T-helper 1 cell treated with Interleukin-12 subunit alpha and Interleukin-12 subunit beta and Interleukin-4 antibody, amounts not matched to agents 30 μg/mL and 1 μg/mL, for 36 hours (primary cell): ENCODE data around the gene AP4M1.

Experiments used
- H3K27ac Mint-ChIP-seq: one replicate; pipeline ENCODE4 v1.8.0; 2021; ENCODE audit warnings: mild to moderate bottlenecking, mixed read lengths
- H3K27me3 Mint-ChIP-seq: one replicate; pipeline ENCODE4 v1.8.0; 2021; ENCODE audit warnings: low read depth, mixed read lengths
- H3K36me3 Mint-ChIP-seq: one replicate; pipeline ENCODE4 v1.8.0; 2021; ENCODE audit warnings: low read depth, mixed read lengths
- H3K4me1 Mint-ChIP-seq: one replicate; pipeline ENCODE4 v1.8.0; 2021; ENCODE audit warnings: low read depth, mixed read lengths
- H3K4me3 Mint-ChIP-seq: one replicate; pipeline ENCODE4 v1.8.0; 2021; ENCODE audit warnings: mild to moderate bottlenecking, moderate library complexity, mixed read lengths
- H3K9me3 Mint-ChIP-seq: one replicate; pipeline ENCODE4 v1.8.0; 2021; ENCODE audit warnings: mixed read lengths

Gene AP4M1

GRCh38 chr7:100077205-100077604, 24.2 kb upstream of the AP4M1 start:
- Mint-ChIP-seq H3K9me3 (peaks cover 13% of the 10 kb centered on the region), H3K27ac (no peak overlapping the region), H3K4me3 (no peak overlapping the region), H3K36me3 (peaks cover 53% of the 10 kb centered on the region), H3K27me3 (no peaks in the 10 kb centered on the region), H3K4me1 (peaks cover 14% of the 10 kb centered on the region)

- H3K4me3 Mint-ChIP-seq, result no peak overlapping the region
- H3K9me3 Mint-ChIP-seq, result no peaks in the 10 kb centered on the region
- H3K36me3 Mint-ChIP-seq, result peaks cover 37% of the 10 kb centered on the region
- H3K4me1 Mint-ChIP-seq, result peaks cover 22% of the 10 kb centered on the region
- H3K27me3 Mint-ChIP-seq, result peaks cover 4% of the 10 kb centered on the region
- H3K27ac Mint-ChIP-seq, result no peak overlapping the region
These were observed 22.4 kb upstream of the AP4M1 start for GRCh38 chr7:100079024-100079560.

- peak overlapping the region; percentile 90 for H3K4me3 Mint-ChIP-seq
- H3K4me1 Mint-ChIP-seq, result peaks cover 22% of the 10 kb centered on the region
- H3K27ac Mint-ChIP-seq, result peak overlapping the region; percentile 85
- no peaks in the 10 kb centered on the region for H3K9me3 Mint-ChIP-seq
- H3K36me3 Mint-ChIP-seq, result peaks cover 18% of the 10 kb centered on the region
- peaks cover 10% of the 10 kb centered on the region for H3K27me3 Mint-ChIP-seq
These were observed 20.4 kb upstream of the AP4M1 start for GRCh38 chr7:100080907-100081534.

GRCh38 chr7:100081535-100082102, 19.8 kb upstream of the AP4M1 start, which contains the start of gene ZNF3:
Gene ZNF3, minus strand, starts transcription at chr7:100081723. Its CDS starts 4,366 bp downstream, at chr7:100077357.
- peaks cover 10% of the 10 kb centered on the region for H3K27me3 Mint-ChIP-seq
- H3K9me3 Mint-ChIP-seq, result no peaks in the 10 kb centered on the region
- H3K4me3 Mint-ChIP-seq, result peak within 1 kb of the TSS; percentile 90
- H3K36me3 Mint-ChIP-seq, result peaks cover 14% of the 10 kb centered on the region
- peak within 1 kb of the TSS; percentile 85 for H3K27ac Mint-ChIP-seq
- peaks cover 22% of the 10 kb centered on the region for H3K4me1 Mint-ChIP-seq

GRCh38 chr7:100082978-100083377, 18.5 kb upstream of the AP4M1 start:
- Mint-ChIP-seq H3K9me3 (no peaks in the 10 kb centered on the region), H3K27me3 (peaks cover 10% of the 10 kb centered on the region), H3K27ac (peak overlapping the region; percentile 81), H3K4me3 (peak overlapping the region; percentile 90), H3K36me3 (peaks cover 8% of the 10 kb centered on the region), H3K4me1 (peaks cover 22% of the 10 kb centered on the region)

- Mint-ChIP-seq H3K4me1 (peaks cover 26% of the 10 kb centered on the region), H3K4me3 (no peak overlapping the region), H3K36me3 (peaks cover 6% of the 10 kb centered on the region), H3K27me3 (peaks cover 10% of the 10 kb centered on the region), H3K27ac (no peak overlapping the region), H3K9me3 (no peaks in the 10 kb centered on the region)
These were observed 15.9 kb upstream of the AP4M1 start for GRCh38 chr7:100085515-100085914.

- Mint-ChIP-seq H3K4me3 (peak overlapping the region; percentile 42), H3K9me3 (no peaks in the 10 kb centered on the region), H3K4me1 (peaks cover 21% of the 10 kb centered on the region), H3K27ac (no peak overlapping the region), H3K27me3 (peaks cover 10% of the 10 kb centered on the region), H3K36me3 (peaks cover 17% of the 10 kb centered on the region)
These were observed 14.2 kb upstream of the AP4M1 start for GRCh38 chr7:100087055-100087750.

- peak overlapping the region; percentile 92 for H3K27ac Mint-ChIP-seq
- H3K4me1 Mint-ChIP-seq, result peaks cover 14% of the 10 kb centered on the region
- H3K36me3 Mint-ChIP-seq, result peaks cover 26% of the 10 kb centered on the region
- no peaks in the 10 kb centered on the region for H3K9me3 Mint-ChIP-seq
- H3K4me3 Mint-ChIP-seq, result peak overlapping the region; percentile 89
- peaks cover 6% of the 10 kb centered on the region for H3K27me3 Mint-ChIP-seq
These were observed 13.3 kb upstream of the AP4M1 start for GRCh38 chr7:100088095-100088620.

GRCh38 chr7:100088621-100089457, 12.6 kb upstream of the AP4M1 start, which contains the start of gene COPS6:
Gene COPS6, plus strand, starts transcription at chr7:100088969. Its CDS starts 22 bp downstream, at chr7:100088991.
- H3K27ac Mint-ChIP-seq, result peak within 1 kb of the TSS; percentile 92
- no peaks in the 10 kb centered on the region for H3K9me3 Mint-ChIP-seq
- peaks cover 6% of the 10 kb centered on the region for H3K27me3 Mint-ChIP-seq
- H3K4me3 Mint-ChIP-seq, result peak within 1 kb of the TSS; percentile 89
- H3K36me3 Mint-ChIP-seq, result peaks cover 33% of the 10 kb centered on the region
- peaks cover 14% of the 10 kb centered on the region for H3K4me1 Mint-ChIP-seq

GRCh38 chr7:100089458-100090196, 11.8 kb upstream of the AP4M1 start:
- H3K4me1 Mint-ChIP-seq, result peaks cover 14% of the 10 kb centered on the region
- H3K9me3 Mint-ChIP-seq, result no peaks in the 10 kb centered on the region
- peaks cover 35% of the 10 kb centered on the region for H3K36me3 Mint-ChIP-seq
- H3K4me3 Mint-ChIP-seq, result peak overlapping the region; percentile 89
- H3K27ac Mint-ChIP-seq, result peak overlapping the region; percentile 92
- H3K27me3 Mint-ChIP-seq, result peaks cover 5% of the 10 kb centered on the region

- H3K36me3 Mint-ChIP-seq, result peaks cover 42% of the 10 kb centered on the region
- peaks cover 14% of the 10 kb centered on the region for H3K4me1 Mint-ChIP-seq
- H3K4me3 Mint-ChIP-seq, result peak overlapping the region; percentile 28
- H3K27me3 Mint-ChIP-seq, result no peaks in the 10 kb centered on the region
- peak overlapping the region; percentile 22 for H3K27ac Mint-ChIP-seq
- H3K9me3 Mint-ChIP-seq, result no peaks in the 10 kb centered on the region
These were observed 10.7 kb upstream of the AP4M1 start for GRCh38 chr7:100090527-100091410.

GRCh38 chr7:100091411-100092181, 9.8 kb upstream of the AP4M1 start:
- H3K9me3 Mint-ChIP-seq, result no peaks in the 10 kb centered on the region
- peaks cover 14% of the 10 kb centered on the region for H3K4me1 Mint-ChIP-seq
- H3K27me3 Mint-ChIP-seq, result no peaks in the 10 kb centered on the region
- H3K4me3 Mint-ChIP-seq, result no peak overlapping the region
- peaks cover 50% of the 10 kb centered on the region for H3K36me3 Mint-ChIP-seq
- H3K27ac Mint-ChIP-seq, result no peak overlapping the region
